Measurements from ENCODE around the gene SPATC1L.
"Not testable (repeated sequence)": the region's sequence is repeated elsewhere in the genome, so short reads cannot be mapped to it uniquely, and the experiment has no call there.

The SPATC1L gene

DNA sequence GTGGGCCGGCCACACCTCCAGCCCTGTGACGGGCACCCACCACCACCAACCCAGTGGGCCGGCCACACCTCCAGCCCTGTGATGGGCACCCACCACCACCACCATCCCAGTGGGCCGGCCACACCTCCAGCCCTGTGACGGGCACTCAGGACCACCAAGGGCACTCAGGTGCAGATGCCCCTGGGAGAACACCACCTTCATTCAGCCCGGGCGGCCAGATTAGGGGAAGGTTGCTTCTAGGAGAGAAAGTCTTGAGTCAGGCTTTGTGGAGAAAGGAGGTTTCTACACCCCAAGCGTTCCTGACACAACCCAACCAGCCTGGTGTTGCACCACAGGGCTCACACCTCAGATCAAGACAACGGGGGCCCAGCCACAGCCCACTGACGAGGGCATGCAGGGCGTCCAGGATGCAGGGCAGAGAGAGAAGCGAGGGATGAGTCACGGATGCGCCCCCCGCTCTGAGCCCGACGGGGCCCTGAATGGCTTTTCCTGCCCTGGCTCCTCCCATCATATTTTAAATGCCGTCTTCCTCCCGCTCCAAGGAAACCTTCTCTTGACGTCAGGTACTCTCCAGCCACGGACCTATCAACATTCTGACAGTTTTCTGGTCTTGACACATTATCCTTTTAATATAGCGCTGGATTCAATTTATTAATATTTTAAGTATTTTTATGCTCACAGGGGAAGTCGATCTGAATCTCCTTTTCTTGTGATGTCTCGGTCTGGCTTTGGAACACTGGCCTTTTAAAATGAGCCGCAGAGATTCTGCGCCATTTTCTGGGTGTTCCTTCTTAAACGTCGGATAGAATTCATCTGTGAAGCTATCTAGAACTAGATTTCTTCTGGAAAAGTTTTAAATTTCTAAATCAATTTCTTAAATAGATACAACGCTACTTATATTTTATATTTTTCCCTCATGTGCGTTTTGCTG, 631 bp upstream of the SPATC1L start:
- FAIRE-seq (peak; percentile 79), DNase-seq (ENCODE audit: insufficient read length, low spot score) (peak; percentile 89)

DNA sequence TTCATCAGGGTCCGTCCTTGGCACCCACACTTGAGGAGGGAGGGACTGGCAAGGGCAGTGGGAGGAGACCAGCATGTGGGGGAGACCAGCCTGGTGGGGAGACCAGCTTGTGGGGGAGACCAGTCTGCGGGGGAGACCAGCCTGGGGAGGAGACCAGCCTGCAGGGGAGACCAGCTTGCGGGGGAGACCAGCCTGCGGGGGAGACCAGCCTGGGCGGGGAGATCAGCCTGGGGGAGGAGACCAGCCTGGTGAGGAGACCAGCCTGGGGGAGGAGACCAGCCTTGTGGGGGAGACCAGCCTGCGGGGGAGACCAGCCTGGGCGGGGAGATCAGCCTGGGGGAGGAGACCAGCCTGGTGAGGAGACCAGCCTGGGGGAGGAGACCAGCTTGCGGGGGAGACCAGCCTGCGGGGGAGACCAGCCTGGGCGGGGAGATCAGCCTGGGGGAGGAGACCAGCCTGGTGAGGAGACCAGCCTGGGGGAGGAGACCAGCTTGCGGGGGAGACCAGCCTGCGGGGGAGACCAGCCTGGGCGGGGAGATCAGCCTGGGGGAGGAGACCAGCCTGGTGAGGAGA, 836 bp downstream of the SPATC1L start:
- FAIRE-seq; DNase-seq (ENCODE audit: insufficient read length, low spot score): not testable (repeated sequence)

DNA sequence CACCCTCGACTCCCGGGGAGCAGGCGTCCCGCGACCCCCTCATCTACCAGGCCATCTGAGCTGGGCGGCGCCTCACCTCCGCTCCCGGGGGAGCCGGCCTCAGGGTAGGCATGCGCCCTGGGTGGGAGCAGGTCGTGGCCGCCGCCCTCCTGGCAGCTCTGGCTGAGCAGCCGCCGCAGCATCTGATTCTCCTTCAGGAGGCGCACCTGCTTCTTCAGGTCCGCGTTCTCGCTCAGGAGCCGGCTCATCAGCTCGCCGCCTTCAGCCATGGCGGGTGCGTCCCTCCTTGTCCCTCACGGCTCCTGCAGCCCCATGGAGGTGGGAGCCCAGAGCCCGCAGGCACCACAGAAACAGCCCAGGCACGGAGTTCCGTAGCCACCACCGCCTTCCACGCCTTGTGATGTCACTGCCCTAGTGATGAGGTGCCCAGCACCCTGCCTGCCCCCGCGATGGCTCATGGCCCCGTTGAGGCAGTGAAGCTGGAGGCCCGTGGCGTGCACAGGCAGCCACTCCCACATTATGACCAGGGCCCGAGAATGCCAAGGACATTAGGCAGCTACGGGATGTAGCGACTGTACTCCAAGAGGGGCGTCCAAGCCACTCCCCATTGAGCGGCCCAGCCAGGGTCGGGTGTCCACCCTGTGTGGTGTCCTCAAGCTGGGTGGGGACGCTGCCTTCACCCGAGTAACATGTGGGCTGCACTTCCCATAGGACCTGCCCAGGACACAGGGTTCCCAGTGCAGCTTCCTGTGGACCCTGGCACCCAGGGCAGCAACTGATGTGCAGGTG, 1.5 kb downstream of the SPATC1L start:
- no peak for FAIRE-seq
- DNase-seq (ENCODE audit: insufficient read length, low spot score), result no peak

DNA sequence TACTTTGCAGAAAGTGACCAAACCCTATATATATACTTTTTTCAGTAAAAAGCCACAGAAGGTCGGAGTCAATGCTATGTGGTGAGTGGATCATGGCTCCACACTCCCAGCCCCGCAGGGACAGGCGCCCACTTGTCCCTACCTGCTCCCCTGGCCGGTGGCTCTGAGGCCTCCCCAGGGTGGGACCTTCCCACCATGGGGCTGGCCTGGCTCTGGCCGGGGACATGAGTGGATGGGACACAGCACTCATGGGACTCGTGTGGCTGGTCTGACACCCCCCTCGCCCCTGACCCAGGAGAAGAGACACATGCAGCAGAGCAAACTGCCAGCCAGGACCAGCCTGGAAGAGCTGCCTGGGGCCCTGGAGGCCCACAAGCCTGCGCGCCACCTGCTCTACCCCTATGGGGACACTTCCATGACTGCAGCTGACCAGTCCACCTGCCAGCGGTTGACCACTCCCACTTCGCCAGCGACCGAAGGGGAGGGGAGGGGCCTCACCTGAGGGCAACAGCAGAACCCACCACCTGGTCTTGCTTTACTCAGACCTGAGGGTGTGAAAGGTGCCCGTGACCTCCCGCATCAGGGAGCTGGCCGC, 2.2 kb downstream of the SPATC1L start:
- no peak for DNase-seq (ENCODE audit: insufficient read length, low spot score)

DNA sequence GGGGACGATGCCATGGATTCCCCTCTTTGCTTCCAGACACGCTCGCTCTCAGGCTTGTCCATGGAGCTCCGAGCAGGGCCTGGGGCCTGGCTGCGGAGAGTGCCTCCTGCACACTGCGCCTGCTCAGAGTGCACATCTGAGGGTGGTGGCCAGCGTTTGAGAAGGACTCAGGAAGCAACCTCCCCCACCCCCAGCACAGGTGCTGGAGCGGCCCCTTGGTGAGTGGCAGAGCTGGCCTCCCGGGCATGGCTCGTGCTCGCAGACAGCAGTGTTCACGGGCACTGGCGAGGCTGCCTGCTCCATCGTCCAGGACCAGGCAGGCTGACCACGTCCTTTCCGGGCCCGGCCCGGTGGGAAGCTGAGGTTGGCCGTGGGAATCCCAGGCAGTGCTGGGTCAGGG, 2.8 kb downstream of the SPATC1L start:
- DNase-seq (ENCODE audit: insufficient read length, low spot score) (no peak), FAIRE-seq (no peak)

More for the DNA sequence above, 2.2 kb downstream of the SPATC1L start:
- FAIRE-seq, result no peak

DNA sequence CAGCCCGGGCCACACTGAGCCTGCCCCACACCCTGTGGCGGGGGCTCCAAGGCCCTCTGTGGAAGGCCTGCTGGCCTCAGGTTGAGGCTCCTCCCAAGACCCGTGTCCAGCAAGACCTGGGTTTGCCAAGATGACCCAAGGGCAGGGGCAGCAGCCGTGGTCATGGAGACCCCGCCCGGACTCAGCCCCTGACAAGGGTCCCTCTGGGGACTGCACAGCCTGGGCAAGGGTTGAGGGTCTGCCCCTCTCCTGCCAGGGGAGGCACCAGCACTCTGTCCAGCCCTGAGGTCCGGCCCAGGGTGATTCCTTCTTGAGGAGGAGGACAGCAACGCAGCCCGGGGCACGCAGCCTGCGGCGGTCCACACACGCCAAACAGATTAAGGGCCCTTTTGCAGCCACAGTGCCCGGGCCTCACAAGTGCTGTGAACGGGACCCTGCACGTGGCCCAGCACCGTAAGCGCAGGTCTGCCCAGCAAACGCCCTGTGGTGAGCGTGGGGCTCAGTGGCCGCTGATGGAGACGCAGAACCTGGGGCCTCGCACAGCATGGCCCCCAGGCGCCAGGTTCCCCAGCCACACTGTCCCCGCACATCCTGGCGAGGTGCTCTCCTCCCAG, 3.4 kb downstream of the SPATC1L start:
- no peak for DNase-seq (ENCODE audit: insufficient read length, low spot score)

DNA sequence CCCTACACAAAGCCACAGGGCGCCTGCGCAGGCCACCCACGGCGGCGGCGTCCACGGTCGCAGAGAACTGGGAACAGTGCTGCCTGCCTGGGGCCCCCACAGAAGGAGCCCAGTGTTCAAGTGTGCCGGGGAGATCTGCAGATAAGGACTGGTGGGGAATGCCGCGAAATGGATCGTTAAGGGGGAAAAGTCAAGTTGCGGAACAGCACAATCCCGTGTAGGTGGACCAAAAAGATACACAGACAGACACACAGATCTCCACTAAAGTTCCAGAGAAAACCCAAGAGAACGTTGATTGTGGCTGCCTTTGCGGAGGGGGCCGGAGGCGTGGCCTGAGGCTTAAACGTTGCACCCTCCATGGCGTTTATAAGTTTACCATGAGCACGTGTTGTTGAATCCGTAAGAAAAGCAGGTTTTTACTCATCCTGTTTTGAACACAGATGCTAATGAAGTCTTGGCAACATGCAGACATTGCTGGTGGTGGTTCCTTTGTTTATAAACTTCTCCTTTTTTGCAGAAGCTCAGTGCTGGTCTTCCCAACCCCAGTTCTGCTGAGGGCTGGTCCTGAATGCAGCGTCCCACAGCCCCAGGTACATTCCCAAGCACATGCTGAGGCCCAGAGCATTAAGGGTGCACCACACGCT, 4.1 kb downstream of the SPATC1L start:
- DNase-seq (ENCODE audit: insufficient read length, low spot score), result no peak
- FAIRE-seq, result no peak

More for the DNA sequence above, 3.4 kb downstream of the SPATC1L start:
- no peak for FAIRE-seq

DNA sequence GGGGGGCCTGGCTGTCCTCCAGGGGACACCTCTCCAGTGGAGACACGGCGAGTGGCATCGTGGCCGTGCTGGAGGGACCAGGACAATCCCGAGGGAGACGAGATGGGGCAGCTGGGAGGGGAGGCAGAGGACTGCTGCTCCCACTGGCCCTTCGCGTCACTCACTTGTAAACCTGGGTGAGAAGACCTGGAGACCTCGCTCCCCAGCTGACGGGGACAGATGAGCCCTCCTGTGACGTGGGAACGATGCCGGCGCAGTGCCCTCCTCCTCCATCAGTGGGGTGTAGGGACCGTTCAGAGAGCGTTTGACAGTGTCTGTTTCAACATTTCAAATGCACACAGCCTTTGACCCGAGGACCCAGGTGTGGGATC, 4.6 kb downstream of the SPATC1L start:
- no peak for FAIRE-seq
- no peak for DNase-seq (ENCODE audit: insufficient read length, low spot score)

DNA sequence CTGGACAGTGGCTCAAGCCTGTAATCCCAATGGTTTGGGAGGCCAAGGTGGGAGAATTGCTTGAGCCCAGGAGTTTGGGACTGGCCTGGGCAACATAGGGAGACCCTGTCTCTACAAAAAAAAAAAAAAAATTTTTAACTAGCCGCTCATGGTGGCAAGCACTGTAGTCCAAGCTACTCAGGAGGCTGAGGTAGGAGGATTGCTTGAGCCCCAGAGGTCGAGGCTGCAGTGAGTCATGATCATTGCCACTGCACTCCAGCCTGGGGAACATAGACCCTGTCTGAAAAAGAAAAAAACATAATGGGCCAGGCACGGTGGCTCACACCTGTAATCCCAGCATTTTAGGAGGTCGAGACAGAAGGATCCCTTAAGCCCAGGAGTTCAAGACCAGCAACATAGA, 5.3 kb downstream of the SPATC1L start:
- FAIRE-seq (no peak), DNase-seq (ENCODE audit: insufficient read length, low spot score) (no peak)

DNA sequence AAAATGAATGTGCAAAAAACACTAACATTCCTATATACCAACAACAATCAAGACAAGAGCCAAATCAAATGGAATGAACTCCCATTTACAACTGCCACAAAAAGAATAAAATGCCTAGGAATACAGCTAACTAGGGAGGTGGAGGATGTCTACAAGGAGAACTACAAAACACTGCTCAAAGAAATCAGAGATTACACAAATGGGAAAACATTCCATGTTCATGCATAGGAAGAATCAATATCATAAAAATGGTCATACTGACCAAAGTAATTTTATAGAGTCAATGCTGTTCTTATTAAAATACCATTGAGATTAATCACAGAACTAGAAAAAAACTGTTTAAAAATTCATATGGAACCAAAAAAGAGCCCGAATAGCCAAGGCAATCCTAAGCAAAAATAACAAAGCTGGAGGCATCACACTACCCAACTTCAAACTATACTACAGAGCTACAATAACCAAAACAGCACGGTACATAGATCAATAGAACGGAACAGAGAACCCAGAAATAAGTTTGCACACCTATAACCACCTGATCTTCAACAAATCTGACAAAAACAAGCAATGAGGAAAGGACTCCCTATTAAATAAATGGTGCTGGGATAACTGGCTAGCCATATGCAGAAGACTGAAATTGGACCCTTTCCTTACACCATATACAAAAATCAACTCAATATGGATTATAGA, 7.7 kb downstream of the SPATC1L start:
- FAIRE-seq; DNase-seq (ENCODE audit: insufficient read length, low spot score): not testable (repeated sequence)

DNA sequence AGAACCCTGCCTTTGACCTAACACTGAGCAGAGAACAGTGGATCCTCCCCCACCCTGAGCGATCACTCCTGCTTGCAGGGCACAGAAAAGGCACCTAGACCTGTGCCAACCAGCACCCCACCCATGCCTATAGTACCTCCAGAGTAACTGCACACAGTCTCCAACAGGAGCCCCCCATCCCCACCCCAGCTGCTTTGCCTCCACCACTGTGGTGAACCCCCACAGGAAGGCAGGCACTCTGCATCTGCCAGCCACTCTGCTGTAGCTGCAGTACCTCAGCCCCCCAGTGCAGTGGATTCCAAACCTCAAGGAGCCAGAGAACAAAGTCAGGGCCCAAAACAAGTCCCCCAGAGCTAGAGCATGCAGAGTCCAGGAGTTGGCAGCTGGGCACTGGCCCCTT, 10.7 kb downstream of the SPATC1L start:
- no peak for DNase-seq (ENCODE audit: insufficient read length, low spot score)
- FAIRE-seq, result no peak

DNA sequence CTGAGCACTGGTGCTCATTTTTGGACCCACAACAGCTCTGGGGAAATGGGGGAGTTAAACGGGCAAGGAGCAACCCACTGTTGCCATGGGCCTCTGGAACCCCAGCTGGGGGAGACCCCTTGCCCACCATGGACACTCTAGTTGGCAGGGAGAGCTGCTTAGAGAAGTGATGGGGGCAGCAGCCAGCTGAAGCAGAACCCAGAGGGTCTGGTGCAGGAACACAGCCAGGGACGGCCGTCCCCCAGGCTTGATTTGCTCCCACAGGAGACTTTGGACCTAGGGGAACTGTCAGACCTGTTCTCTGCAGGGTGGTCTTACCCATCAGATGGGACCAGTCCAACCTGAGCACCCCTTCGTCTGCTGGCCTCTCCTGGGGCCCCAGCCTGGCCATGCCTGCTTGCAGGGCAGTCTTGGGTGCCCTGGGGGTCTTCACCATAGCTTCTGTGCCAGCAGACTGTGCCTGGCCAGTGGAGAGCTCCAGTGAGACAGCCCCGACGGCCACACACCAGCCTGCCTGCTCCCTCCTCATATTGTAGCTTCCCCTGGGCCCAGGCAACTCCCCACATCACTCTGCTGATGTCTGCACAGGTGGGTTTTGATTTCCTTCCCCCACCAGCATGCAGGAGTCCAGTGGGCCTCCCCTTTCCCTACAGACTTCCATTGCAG, 11.3 kb downstream of the SPATC1L start:
- DNase-seq (ENCODE audit: insufficient read length, low spot score) (no peak), FAIRE-seq (no peak)

DNA sequence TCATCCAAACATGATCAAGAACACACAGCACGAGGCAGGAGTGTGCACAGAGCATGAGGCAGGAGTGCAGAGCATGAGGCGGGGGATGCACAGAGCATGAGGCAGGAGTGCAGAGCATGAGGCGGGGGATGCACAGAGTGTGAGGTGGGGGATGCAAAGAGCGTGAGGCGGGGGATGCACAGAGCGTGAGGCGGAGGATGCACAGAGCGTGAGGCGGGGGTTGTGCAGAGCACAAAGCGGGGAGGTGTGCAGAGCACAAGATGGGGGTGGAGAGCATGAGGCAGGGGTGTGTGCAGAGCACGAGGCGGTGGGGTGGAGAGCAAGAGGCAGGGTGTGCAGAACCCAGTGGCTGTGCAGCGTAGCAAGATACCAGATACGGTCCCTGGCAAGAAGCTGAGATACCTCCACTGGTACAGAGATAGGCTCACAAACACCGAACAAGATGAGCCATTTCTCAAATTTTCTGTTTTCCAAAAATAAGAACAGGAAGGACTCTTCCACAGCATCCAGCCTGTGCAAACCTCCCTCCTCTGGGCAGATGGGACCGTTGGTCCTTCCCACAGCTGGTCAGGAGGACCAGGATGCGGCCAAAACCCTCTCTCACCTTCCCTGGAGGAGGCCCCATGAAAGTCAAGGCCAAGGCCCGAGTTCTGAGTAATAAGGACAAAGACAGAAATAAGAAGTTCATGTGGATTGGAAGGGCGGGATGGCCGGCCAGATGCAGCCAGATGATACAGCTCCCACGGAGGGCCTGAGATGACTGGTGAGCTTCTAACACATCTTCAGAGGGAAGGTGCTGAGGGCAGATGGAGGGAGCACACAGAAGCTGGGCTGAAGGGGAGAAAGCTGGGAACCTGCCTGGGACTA, 12.0 kb downstream of the SPATC1L start:
- FAIRE-seq, result no peak
- no peak for DNase-seq (ENCODE audit: insufficient read length, low spot score)

DNA sequence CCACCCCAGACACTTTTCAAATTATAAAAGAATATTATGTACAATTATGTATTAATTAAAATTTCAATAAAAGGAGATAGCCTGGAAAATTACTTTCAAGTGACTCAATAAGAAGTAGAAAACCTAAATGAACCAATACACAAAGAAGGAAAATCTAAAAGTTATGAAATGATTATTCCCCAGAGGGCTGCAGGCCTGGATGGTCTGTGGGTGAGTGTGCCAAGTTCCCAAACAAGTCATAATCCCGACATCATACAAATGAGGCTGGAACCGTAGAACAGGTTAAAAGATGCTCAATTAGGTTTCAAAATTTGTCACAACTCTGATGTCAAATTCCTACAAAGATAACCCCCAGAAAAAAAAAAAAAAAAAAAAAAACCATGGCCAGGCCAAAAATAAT, 12.7 kb downstream of the SPATC1L start:
- DNase-seq (ENCODE audit: insufficient read length, low spot score), result no peak
- no peak for FAIRE-seq

DNA sequence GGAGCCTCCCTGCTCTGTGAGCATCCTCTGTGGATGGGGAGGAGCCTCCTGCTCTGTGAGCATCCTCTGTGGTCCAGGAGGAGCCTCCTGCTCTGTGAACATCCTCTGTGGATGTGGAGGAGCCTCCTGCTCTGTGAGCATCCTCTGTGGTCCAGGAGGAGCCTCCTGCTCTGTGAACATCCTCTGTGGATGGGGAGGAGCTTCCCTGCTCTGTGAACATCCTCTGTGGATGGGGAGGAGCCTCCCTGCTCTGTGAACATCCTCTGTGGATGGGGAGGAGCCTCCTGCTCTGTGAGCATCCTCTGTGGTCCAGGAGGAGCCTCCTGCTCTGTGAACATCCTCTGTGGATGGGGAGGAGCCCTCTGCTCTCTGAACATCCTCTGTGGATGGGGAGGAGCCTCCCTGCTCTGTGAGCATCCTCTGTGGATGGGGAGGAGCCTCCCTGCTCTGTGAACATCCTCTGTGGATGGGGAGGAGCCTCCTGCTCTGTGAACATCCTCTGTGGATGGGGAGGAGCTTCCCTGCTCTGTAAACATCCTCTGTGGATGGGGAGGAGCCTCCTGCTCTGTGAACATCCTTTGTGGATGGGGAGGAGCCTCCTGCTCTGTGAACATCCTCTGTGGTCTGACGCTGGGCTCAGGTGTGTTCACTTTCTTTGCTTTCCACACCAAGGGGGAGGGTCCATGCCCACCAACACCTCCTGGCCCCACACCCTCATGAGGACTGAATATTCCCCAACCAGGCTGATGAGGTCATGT, 13.6 kb downstream of the SPATC1L start:
- not testable (repeated sequence) for FAIRE-seq; DNase-seq (ENCODE audit: insufficient read length, low spot score)

DNA sequence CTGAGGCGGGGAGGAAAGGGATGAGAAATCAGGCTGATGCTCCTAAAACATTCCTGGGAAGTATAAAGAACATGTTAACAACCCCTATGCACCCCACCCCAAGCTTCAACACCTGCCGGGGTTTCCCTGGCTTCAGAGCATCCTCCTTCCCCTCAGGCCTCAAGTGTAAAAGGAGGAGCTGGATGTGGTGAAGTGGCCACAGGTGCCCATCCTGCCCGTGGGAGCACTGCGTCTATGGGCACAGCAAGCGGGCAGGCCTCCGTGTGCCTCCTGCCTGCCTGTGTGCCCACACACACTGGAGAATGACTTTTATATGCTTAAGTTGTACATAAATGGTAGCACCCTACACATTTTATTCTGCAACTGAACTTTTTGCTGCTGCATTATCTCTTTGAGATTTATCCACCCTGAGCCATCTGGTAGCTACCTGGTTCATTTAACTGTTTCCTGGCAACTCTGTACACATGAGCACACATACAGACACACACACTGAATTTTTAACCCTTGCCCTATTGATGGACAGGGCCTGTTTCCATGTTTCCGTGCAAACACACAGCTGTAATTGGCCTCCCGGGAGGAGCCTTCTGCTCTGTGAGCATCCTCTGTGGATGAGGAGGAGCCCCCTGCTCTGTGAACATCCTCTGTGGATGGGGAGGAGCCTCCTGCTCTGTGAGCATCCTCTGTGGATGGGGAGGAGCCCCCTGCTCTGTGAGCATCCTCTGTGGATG, 15.4 kb downstream of the SPATC1L start:
- DNase-seq (ENCODE audit: insufficient read length, low spot score) (no peak), FAIRE-seq (no peak)

DNA sequence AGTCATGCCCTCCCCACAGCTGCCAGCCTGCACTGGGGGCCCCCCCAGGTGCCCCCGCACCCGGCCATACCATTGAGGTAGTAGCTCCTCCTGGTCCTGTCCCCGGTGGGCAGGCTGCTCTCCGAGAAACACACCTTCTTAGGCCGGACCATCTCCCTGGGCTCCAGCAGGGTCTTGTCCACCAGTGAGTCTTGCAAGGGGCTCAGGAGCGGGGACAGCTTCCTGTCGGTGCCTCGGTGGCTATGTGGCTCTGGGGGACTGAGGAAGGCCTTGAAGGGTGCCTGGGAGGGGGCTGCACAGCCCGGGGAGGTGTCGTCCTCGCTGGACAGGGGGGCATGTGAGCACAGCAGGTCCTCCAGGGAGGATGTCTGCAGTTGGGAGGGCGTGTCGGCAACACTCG, 16.0 kb downstream of the SPATC1L start:
- DNase-seq (ENCODE audit: insufficient read length, low spot score), result no peak
- no peak for FAIRE-seq

Data from HTR-8/SVneo (cell line).